GM23338 (cell line): Measurements from ENCODE around the gene CHAC1. TPM values are rescaled to one million over a fixed set of nuclear protein-coding genes. Genes with fewer than 3 reads are reported as not detected.

Experiments
- ATAC-seq: fragments of 200-7000 bp; cut with Tn5 transposase; 3 replicates; pipeline ENCODE4 v1.9.1; 2020
- DNase-seq: peaks from one replicate; pipeline ENCODE4 v3.0.0-alpha.2; 2015; ENCODE audit warnings: low spot score
- H2AFZ ChIP-seq: fragments of 200-600 bp; sonication (generic); 2 replicates; pipeline ENCODE4 v1.8.0; 2016; ENCODE audit warnings: antibody characterized with exemption, mild to moderate bottlenecking, moderate library complexity
- H3F3A ChIP-seq: fragments of 200-600 bp; sonication (generic); replicated peaks from 2 replicates; pipeline ENCODE4 v1.8.0; 2017; ENCODE audit warnings: antibody characterized with exemption, mixed run types, low read depth
- H3K27ac ChIP-seq: fragments of 200-600 bp; sonication (generic); 2 replicates; pipeline ENCODE4 v1.6.1; 2016; ENCODE audit warnings: low read depth
- H3K27me3 ChIP-seq: fragments of 200-600 bp; sonication (generic); 2 replicates; pipeline ENCODE4 v1.8.0; 2016; ENCODE audit warnings: mild to moderate bottlenecking, mixed run types, moderate library complexity; ENCODE audit not compliant: insufficient read depth
- H3K36me3 ChIP-seq: fragments of 200-600 bp; sonication (generic); 2 replicates; pipeline ENCODE4 v1.8.0; 2016; ENCODE audit warnings: mild to moderate bottlenecking; ENCODE audit not compliant: insufficient read depth
- H3K4me1 ChIP-seq: fragments of 200-600 bp; sonication (generic); 2 replicates; pipeline ENCODE4 v1.8.0; 2016; ENCODE audit warnings: mild to moderate bottlenecking, moderate library complexity; ENCODE audit not compliant: insufficient read depth
- H3K4me2 ChIP-seq: fragments of 200-600 bp; sonication (generic); 2 replicates; pipeline ENCODE4 v1.7.1; 2017; ENCODE audit warnings: mixed run types
- H3K4me3 ChIP-seq: fragments of 200-600 bp; sonication (generic); 2 replicates; pipeline ENCODE4 v1.6.1; 2016; ENCODE audit warnings: mixed run types
- H3K79me2 ChIP-seq: fragments of 200-600 bp; sonication (generic); replicated peaks from 2 replicates; pipeline ENCODE4 v1.8.0; 2017; ENCODE audit warnings: mild to moderate bottlenecking; ENCODE audit not compliant: insufficient read depth
- H3K9me2 ChIP-seq: fragments of 200-600 bp; sonication (generic); 2 replicates; pipeline ENCODE4 v1.8.0; 2017; ENCODE audit not compliant: insufficient read depth
- H4K20me1 ChIP-seq: fragments of 200-600 bp; sonication (generic); replicated peaks from 2 replicates; pipeline ENCODE4 v1.8.0; 2017; ENCODE audit warnings: mild to moderate bottlenecking; ENCODE audit not compliant: insufficient read depth
- H3K27ac Mint-ChIP-seq: 2 replicates; pipeline ENCODE4 v1.8.0; 2020; ENCODE audit warnings: inconsistent platforms, mild to moderate bottlenecking, moderate library complexity, mixed read lengths
- H3K27me3 Mint-ChIP-seq: 3 replicates; pipeline ENCODE4 v1.8.0; 2022; ENCODE audit warnings: low read depth, mild to moderate bottlenecking, moderate library complexity, mixed read lengths, inconsistent platforms; ENCODE audit not compliant: insufficient read depth, poor library complexity
- H3K36me3 Mint-ChIP-seq: 3 replicates; pipeline ENCODE4 v1.8.0; 2021; ENCODE audit warnings: low read depth, mild to moderate bottlenecking, inconsistent platforms, moderate library complexity, mixed read lengths
- H3K4me1 Mint-ChIP-seq: 3 replicates; pipeline ENCODE4 v1.8.0; 2020; ENCODE audit warnings: mild to moderate bottlenecking, inconsistent platforms, mixed read lengths
- H3K4me3 Mint-ChIP-seq: 3 replicates; pipeline ENCODE4 v1.8.0; 2021; ENCODE audit warnings: moderate library complexity, mild to moderate bottlenecking, inconsistent platforms, mixed read lengths
- H3K9me3 Mint-ChIP-seq: 3 replicates; pipeline ENCODE4 v1.8.0; 2020; ENCODE audit warnings: moderate library complexity, mild to moderate bottlenecking, inconsistent platforms, mixed read lengths
- CREB1 ChIP-seq: fragments of 250-450 bp; sonication (Bioruptor Pico); IDR thresholded peaks from 2 replicates; pipeline ENCODE4 v1.5.0; 2020; ENCODE audit warnings: low read depth, mild to moderate bottlenecking, moderate library complexity
- CTCF ChIP-seq, 2 experiments: fragments of 200-600 bp in 1 of 2; sonication (generic) in 1 of 2; conservative IDR thresholded peaks; 2 replicates each; pipeline versions ENCODE4 v1.5.1 to v1.6.1; 2016 to 2017; ENCODE audit warnings: antibody characterized with exemption in 2 of 2, low read depth in 2 of 2, mild to moderate bottlenecking in 2 of 2, moderate library complexity in 1 of 2
- ETS1 ChIP-seq: IDR thresholded peaks from 2 replicates; pipeline ENCODE4 v1.6.1; 2016; ENCODE audit warnings: antibody characterized with exemption
- EZH2phosphoT487 ChIP-seq: fragments of 200-600 bp; sonication (generic); IDR thresholded peaks from one replicate; pipeline ENCODE4 v1.8.1; 2018; ENCODE audit warnings: antibody characterized with exemption; ENCODE audit not compliant: unreplicated experiment
- JUNB ChIP-seq: IDR thresholded peaks from one replicate; pipeline ENCODE4 v1.6.1; 2016; ENCODE audit warnings: antibody characterized with exemption; ENCODE audit not compliant: unreplicated experiment
- NANOG ChIP-seq: IDR thresholded peaks from 2 replicates; pipeline ENCODE4 v1.6.1; 2016; ENCODE audit warnings: antibody characterized with exemption, borderline replicate concordance
- REST ChIP-seq: IDR thresholded peaks from one replicate; pipeline ENCODE4 v1.6.1; 2018; ENCODE audit warnings: antibody characterized with exemption; ENCODE audit not compliant: unreplicated experiment
- STAT1 ChIP-seq: IDR thresholded peaks from one replicate; pipeline ENCODE4 v1.6.1; 2016; ENCODE audit warnings: antibody characterized with exemption; ENCODE audit not compliant: unreplicated experiment
- ZNF114 ChIP-seq: fragments of 250-450 bp; sonication (Bioruptor Pico); IDR thresholded peaks from 2 replicates; pipeline ENCODE4 v1.5.0; 2020; ENCODE audit warnings: mild to moderate bottlenecking, moderate library complexity
- ZNF331 ChIP-seq: fragments of 250-450 bp; sonication (Bioruptor Pico); IDR thresholded peaks from 2 replicates; pipeline ENCODE4 v1.5.0; 2020; ENCODE audit warnings: low read depth, mild to moderate bottlenecking, moderate library complexity
- polyA plus RNA-seq: library from polyadenylated mRNA; unstranded; fragments of >200 nt; fragmentation: Nextera tagmentation; extraction: Ambion mirVana; gene quantifications from 2 replicates; pipeline ENCODE4 v1.2.1, GENCODE V29; 2016
- total RNA-seq: library from RNA; depleted of rRNA; stranded (reverse); fragments of >200 nt; shearing (Covaris generic); gene quantifications from 2 replicates; pipeline ENCODE4 v1.2.3, GENCODE V29; 2014

CHAC1 gene
- total and polyA plus RNA-seq, 2 experiments from 2014 or later, result 73.0 to 124 TPM

- no peak for TF ChIP-seq JUNB
- TF ChIP-seq ZNF114 (CRISPR knock-in tag), result no peak
- TF ChIP-seq NANOG, result no peak
- no peak for TF ChIP-seq CREB1 (CRISPR knock-in tag)
- TF ChIP-seq ETS1, result no peak
- TF ChIP-seq ZNF331, result no peak
- TF ChIP-seq EZH2phosphoT487, result no peak
- no peak for TF ChIP-seq REST
- no peak for TF ChIP-seq CTCF (conservative IDR thresholded peaks at IDR 0.05; ENCODE audit: low read depth in 2 of 2)
These were observed 10.4 kb upstream of the CHAC1 start (continued) for GRCh38 chr15:40942878-40943277.

- no peaks in the 10 kb centered on the region; the same call in 2 of the 3 replicates for H3K9me3 Mint-ChIP-seq
- DNase-seq (no peak), ATAC-seq (no peak)
- Histone ChIP-seq H4K20me1 (no peaks in the 10 kb centered on the region), H3K27me3 (peaks cover 24% of the 10 kb centered on the region), H3K4me3 (no peak overlapping the region), H3K4me2 (no peak overlapping the region), H2AFZ (no peak overlapping the region), H3K4me1 (peaks cover 28% of the 10 kb centered on the region), H3K9me2 (no peaks in the 10 kb centered on the region), H3K36me3 (no peaks in the 10 kb centered on the region), H3F3A (peaks cover 11% of the 10 kb centered on the region), H3K27ac (no peak overlapping the region), H3K79me2 (no peaks in the 10 kb centered on the region)
- H3K27me3 Mint-ChIP-seq, result peaks cover 32% of the 10 kb centered on the region
- peaks cover 33% of the 10 kb centered on the region for H3K4me1 Mint-ChIP-seq
- no peaks in the 10 kb centered on the region; the same call in 2 of the 3 replicates for H3K36me3 Mint-ChIP-seq
- no peak overlapping the region; the same call in 2 of the 3 replicates for H3K4me3 Mint-ChIP-seq
- no peak overlapping the region for H3K27ac Mint-ChIP-seq
- TF ChIP-seq CTCF (conservative IDR thresholded peaks at IDR 0.05; ENCODE audit: low read depth in 2 of 2) (no peak), ZNF114 (CRISPR knock-in tag) (no peak), ZNF331 (no peak), STAT1 (no peak), ETS1 (no peak), REST (no peak)
These were observed 9.4 kb upstream of the CHAC1 start for GRCh38 chr15:40943764-40944365.
